ENCODE measurements around the gene VSIR.

GRCh38 chr10:71708897-71709882, 64.1 kb downstream of the VSIR start:
- TF ChIP-seq POLR2A (IDR thresholded peaks at IDR 0.05) (no peak), EP300 (IDR thresholded peaks at IDR 0.05) (no peak)
